C4-2B (cell line): ENCODE measurements around the gene SLC43A3.
A peak's percentile ranks its signal among the peaks of the same experiment; 100 is the strongest.

ENCODE experiments used
- H3K27ac ChIP-seq: fragments of 450-650 bp; 2 replicates; pipeline ENCODE4 v1.5.1; 2017
- CTCF ChIP-seq: fragments of 450-650 bp; conservative IDR thresholded peaks from 2 replicates; pipeline ENCODE4 v1.5.1; 2017; ENCODE audit warnings: mild to moderate bottlenecking
- ZFX ChIP-seq: fragments of 450-650 bp; IDR thresholded peaks from 2 replicates; pipeline ENCODE4 v1.6.1; 2017

SLC43A3 gene

GRCh38 chr11:57463671-57464538, 37.0 kb upstream of the SLC43A3 start:
- no peak for TF ChIP-seq ZFX
- no peak for TF ChIP-seq CTCF
- H3K27ac ChIP-seq = no peak overlapping the region

DNA sequence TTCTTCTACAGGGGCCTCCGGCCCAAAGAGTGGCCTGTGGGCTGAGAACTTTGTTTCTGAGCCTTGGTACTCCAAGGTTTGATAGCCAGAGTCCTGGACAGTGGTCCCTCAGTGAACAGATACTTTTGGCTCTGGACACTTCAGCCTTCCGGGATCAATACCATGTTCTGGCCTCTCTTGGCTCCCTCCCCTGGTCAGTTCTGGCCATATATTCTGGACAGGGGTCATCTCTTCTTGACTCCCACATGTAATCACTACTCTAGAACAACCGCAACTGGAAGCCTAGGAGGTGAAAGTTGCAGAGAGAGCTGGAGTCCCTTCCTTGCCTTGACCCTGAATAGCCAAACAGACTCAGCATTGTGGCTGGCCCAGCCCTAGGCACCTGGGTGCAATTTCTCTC, 35.7 kb upstream of the SLC43A3 start:
- H3K27ac ChIP-seq = no peak overlapping the region
- TF ChIP-seq CTCF (no peak), ZFX (no peak)

DNA sequence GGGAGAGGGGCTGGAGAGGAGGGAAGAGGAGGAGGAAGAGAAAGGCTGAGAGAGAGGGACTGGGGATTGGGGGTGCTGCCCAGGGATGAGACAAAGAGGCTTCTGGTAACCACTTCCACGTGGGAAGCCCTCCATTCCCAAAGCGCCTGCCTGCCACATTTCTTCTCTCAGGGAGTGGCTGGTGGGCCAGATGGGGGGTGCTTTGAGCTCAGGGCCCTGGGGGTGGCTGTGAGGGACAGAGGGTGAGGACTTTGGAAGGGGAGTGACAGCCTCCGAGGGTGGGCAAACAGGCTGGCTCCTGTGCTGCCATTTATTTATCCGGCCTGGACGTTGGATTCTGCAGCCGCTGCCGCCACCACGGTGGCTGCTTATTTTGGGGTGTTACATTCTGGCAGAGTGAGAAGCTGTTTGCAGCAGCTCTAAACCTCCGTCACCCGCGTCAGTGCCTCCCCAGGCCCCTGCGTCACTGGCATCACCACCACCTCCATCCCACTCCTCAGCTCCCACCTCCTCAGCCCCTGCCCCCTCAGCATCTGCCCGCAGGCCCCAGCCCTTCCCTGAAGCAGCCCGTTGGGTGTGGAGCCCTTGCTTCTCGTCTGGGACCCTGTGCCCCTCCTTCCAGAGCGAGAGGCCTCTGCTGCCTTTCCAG, 35.0 kb upstream of the SLC43A3 start:
- TF ChIP-seq CTCF (no peak), ZFX (no peak)
- H3K27ac ChIP-seq = no peak overlapping the region

DNA sequence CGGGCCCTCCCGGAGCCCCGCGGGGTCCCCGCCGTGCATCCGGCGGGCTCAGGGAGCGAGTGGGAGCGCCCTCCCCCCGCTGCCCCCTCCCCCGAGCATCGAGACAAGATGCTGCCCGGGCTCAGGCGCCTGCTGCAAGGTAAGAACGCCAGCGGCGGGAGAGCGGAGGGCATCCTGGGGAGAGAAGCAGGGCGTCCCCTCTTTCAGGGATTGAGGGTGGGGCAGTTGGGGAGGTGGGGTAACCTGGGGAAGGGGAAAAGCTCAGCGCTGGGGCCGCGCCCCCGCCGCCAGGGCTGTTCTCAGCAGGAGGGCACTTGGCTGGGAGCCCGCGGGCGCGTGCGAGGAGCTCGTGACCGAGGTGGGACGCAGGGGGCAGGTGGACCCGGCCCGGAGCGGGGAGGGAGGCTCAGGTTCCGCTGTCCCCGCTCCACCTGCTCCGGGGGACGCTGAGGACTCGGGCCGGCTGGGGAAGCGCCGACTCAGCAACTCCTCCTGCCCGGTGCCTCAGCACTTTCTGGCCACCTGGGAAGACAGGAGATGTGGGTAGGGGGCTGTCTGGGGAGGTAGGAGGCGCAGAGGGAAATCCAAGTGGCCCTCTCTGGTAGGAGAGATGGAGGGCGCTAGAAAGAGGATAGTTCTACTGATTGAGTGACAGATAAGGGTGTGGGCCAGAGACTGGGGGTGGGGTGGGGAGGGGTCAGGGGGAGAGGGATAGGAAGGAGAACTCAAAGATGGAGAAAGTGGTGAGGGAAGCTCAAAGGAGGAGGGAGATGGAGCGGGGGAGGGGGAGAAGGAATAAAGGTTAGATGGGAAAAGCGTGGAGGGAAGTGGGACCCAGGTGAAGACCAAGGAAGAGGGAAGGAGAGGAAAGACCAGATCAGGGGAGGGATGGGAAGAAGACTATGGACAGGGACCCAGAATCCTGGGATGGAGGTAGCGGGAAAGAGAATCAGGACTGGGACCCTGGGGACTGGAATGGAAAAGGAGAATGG, 34.1 kb upstream of the SLC43A3 start:
- H3K27ac ChIP-seq = peak overlapping the region; percentile 44
- TF ChIP-seq CTCF = no peak
- TF ChIP-seq ZFX = no peak

GRCh38 chr11:57460022-57460757, 33.3 kb upstream of the SLC43A3 start, which contains the start of gene RTN4RL2:
Gene RTN4RL2 (plus strand): TSS chr11:57460528. CDS start chr11:57460866, 338 bp downstream.
- no peak; the same call in 1 of the 2 replicates for TF ChIP-seq CTCF
- TF ChIP-seq ZFX = no peak; the same call in 1 of the 2 replicates
- H3K27ac ChIP-seq = peak within 1 kb of the TSS; percentile 44

DNA sequence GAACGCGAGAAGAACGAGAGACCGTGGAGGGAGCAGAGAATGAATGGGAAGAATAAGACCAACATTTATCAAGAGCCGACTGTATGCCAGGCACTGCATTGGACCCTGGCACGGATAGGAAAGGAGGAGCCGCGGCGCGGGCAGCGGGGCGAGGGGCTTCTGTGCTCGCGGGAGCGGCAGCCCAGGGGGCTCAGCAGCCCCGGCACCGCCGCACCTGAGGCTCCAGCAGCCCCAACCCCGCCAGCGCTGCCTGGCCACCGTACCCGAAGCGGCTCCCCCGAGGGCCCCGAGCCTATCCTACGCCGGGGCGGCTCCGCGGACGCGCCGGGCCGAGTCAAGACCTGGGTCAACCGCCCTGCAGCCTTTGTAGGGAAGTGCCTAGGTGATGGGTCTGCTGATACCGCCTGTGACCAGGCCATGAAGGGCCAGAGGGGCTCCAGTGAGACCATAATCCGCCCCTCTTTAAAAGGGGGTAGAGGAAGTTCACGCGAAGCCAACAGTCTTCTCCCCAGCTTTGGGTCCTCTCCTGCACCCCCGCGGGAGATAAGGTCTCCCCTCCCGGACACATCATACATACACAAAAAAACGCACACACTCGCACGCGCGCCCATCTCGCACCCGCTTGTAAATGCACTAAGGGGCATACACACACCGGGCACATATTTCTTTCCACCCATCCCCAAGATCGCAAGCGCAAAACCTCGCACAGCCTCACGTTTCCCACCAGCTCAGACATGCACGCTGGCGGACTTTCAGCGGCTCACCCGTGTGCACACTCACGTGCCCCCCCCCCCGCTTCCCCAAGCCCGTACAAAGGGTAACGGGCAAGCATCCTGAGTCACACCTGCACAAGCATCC, 32.5 kb upstream of the SLC43A3 start:
- H3K27ac ChIP-seq = peak overlapping the region; percentile 44; the same call in 1 of the 2 replicates
- no peak for TF ChIP-seq ZFX
- no peak for TF ChIP-seq CTCF
